Upper lobe of left lung (tissue), 6 donors: ENCODE data around the gene ZNF614. TPM values are rescaled to one million over a fixed set of nuclear protein-coding genes. Genes with fewer than 3 reads are reported as not detected.

Source experiments
- ATAC-seq, 2 donors: fragments of 200-7000 bp; cut with Tn5 transposase; one replicate each; pipeline ENCODE4 v1.9.1; 2022; ENCODE audit warnings: mild to moderate bottlenecking in 2 of 2, moderate library complexity in 2 of 2; ENCODE audit not compliant: low FRiP score in 2 of 2
- DNase-seq, 2 donors: peaks; one replicate each; pipeline ENCODE4 v3.0.0-alpha.2; 2019 to 2020
- H3K27ac ChIP-seq, 4 donors: fragments of 200-600 bp; sonication (generic); one replicate each; pipeline ENCODE4 v1.5.1; 2016 to 2019
- H3K27me3 ChIP-seq, 4 donors: fragments of 200-600 bp; sonication (generic); one replicate each; pipeline ENCODE4 v1.5.1; 2017 to 2019
- H3K36me3 ChIP-seq, 4 donors: fragments of 200-600 bp; sonication (generic); one replicate each; pipeline ENCODE4 v1.5.1; 2016 to 2019
- H3K4me1 ChIP-seq, 4 donors: fragments of 200-600 bp; sonication (generic); one replicate each; pipeline ENCODE4 v1.5.1; 2018 to 2019
- H3K4me3 ChIP-seq, 4 donors: fragments of 200-600 bp; sonication (generic); one replicate each; pipeline ENCODE4 v1.5.1; 2017 to 2019; ENCODE audit warnings: mild to moderate bottlenecking in 2 of 4, moderate library complexity in 1 of 4
- H3K9me3 ChIP-seq, 4 donors: fragments of 200-600 bp; sonication (generic); one replicate each; pipeline ENCODE4 v1.5.1; 2018 to 2019
- EP300 ChIP-seq, 4 donors: sonication (generic); formaldehyde crosslinking; IDR thresholded peaks; one replicate each; pipeline ENCODE4 v1.5.1; 2017; ENCODE audit warnings: antibody characterized with exemption in 4 of 4, control low read depth in 2 of 4
- POLR2A ChIP-seq, 4 donors: fragments of 450-650 bp; IDR thresholded peaks; one replicate each; pipeline ENCODE4 v1.5.1; 2016 to 2017; ENCODE audit warnings: antibody characterized with exemption in 4 of 4, mild to moderate bottlenecking in 2 of 4
- POLR2AphosphoS5 ChIP-seq, 2 donors: sonication (generic); formaldehyde crosslinking; IDR thresholded peaks; one replicate each; pipeline ENCODE4 v1.5.1; 2017; ENCODE audit warnings: antibody characterized with exemption in 2 of 2
- WGBS, 2 donors: methylation state at CpG; one replicate each; pipeline ENCODE4 v1.1.5; 2017 to 2018; 5-methylcytosine and 5-hydroxymethylcytosine counted together
- total RNA-seq, 6 donors: library from RNA; depleted of rRNA in 4 of 6; stranded (reverse); fragments of >200 nt in 4 of 6; gene quantifications; one replicate each; pipeline versions ENCODE4 v1.1.0 to v1.2.1, GENCODE V29; 2016 to 2021
- TF ChIP-seq, protein P1 (sequence below), 6 experiments: fragments of 450-650 bp in 4 of 6; fragments of 200-600 bp in 2 of 6; sonication (generic) in 2 of 6; IDR thresholded peaks; one replicate each; pipeline ENCODE4 v1.5.1; 2016 to 2019; ENCODE audit warnings: antibody characterized with exemption in 6 of 6
- donor health status: DM: no; HTN: no; CAD: no; lungs with moderate emphysema.
- donor health status: DM: no; HTN: yes; CAD: no; lungs with severe emphysema.

Gene ZNF614
- total RNA-seq, 6 donors from 2014 or later, result 0.78 to 7.1 (median 5.9) TPM

- TF ChIP-seq EP300 (IDR thresholded peaks at IDR 0.05) (no peak), POLR2AphosphoS5 (IDR thresholded peaks at IDR 0.05) (no peak), POLR2A (IDR thresholded peaks at IDR 0.05) (no peak)
- TF ChIP-seq, protein P1, sequence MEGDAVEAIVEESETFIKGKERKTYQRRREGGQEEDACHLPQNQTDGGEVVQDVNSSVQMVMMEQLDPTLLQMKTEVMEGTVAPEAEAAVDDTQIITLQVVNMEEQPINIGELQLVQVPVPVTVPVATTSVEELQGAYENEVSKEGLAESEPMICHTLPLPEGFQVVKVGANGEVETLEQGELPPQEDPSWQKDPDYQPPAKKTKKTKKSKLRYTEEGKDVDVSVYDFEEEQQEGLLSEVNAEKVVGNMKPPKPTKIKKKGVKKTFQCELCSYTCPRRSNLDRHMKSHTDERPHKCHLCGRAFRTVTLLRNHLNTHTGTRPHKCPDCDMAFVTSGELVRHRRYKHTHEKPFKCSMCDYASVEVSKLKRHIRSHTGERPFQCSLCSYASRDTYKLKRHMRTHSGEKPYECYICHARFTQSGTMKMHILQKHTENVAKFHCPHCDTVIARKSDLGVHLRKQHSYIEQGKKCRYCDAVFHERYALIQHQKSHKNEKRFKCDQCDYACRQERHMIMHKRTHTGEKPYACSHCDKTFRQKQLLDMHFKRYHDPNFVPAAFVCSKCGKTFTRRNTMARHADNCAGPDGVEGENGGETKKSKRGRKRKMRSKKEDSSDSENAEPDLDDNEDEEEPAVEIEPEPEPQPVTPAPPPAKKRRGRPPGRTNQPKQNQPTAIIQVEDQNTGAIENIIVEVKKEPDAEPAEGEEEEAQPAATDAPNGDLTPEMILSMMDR (IDR thresholded peaks at IDR 0.05), result no peak
- Histone ChIP-seq H3K4me3 (no peak overlapping the region), H3K4me1 (no peaks in the 10 kb centered on the region), H3K27ac (no peak overlapping the region), H3K36me3 (peaks cover 56 to 93% (median 84%) of the 10 kb centered on the region in 4 donors), H3K27me3 (no peaks in the 10 kb centered on the region), H3K9me3 (peaks cover 98 to 100% (median 99%) of the 10 kb centered on the region in 4 donors)
- no peak for ATAC-seq
- no peak for DNase-seq
- WGBS, 2 donors, result 96 to 97% methylated on average over 1 of the region's 1 CpG
Measured at GRCh38 chr19:51970718-51971117, 57.5 kb downstream of the ZNF614 start.

- Histone ChIP-seq H3K27ac (no peak overlapping the region), H3K4me3 (no peak overlapping the region), H3K27me3 (no peaks in the 10 kb centered on the region), H3K36me3 (peaks cover 44 to 70% (median 60%) of the 10 kb centered on the region in 4 donors), H3K4me1 (no peaks in the 10 kb centered on the region), H3K9me3 (peaks cover 85 to 100% (median 98%) of the 10 kb centered on the region in 4 donors)
- TF ChIP-seq EP300 (IDR thresholded peaks at IDR 0.05) (no peak), POLR2AphosphoS5 (IDR thresholded peaks at IDR 0.05) (no peak), POLR2A (IDR thresholded peaks at IDR 0.05) (no peak)
- TF ChIP-seq, protein P1 (IDR thresholded peaks at IDR 0.05), result no peak
- WGBS, 2 donors, result 97 to 100% methylated on average over 5 of the region's 5 CpGs
- DNase-seq, result no peak
- ATAC-seq, result no peak
Measured at GRCh38 chr19:51965583-51965982, 62.6 kb downstream of the ZNF614 start.

Other genes starting within 250 kb of the ZNF614 start
- gene FPR3, start 233.2 kb downstream of the ZNF614 start, total RNA-seq, result 10 to 100 TPM in 5 of 6 donors, 1 to 10 TPM in 1; 8.8 to 50.9 (median 20.1) TPM
- gene ZNF577, start 140.4 kb downstream of the ZNF614 start, total RNA-seq, result 10 to 100 TPM in 3 of 6 donors, 1 to 10 TPM in 3; 7.4 to 82.8 (median 12.1) TPM
- gene ZNF649, start 123.4 kb downstream of the ZNF614 start, total RNA-seq, result 10 to 100 TPM in 5 of 6 donors, 1 to 10 TPM in 1; 6.3 to 37.7 (median 11.5) TPM
- gene ZNF613, start 100.9 kb downstream of the ZNF614 start, total RNA-seq, result 1 to 10 TPM; 3.1 to 8.2 (median 6.1) TPM
- 10 to 100 TPM in 5 of 6 donors, 1 to 10 TPM in 1; 3.1 to 29.3 (median 11.4) TPM for gene ZNF350, start 41.5 kb downstream of the ZNF614 start, total RNA-seq
- 10 to 100 TPM in 2 of 6 donors, 1 to 10 TPM in 4; 5.8 to 14.3 (median 8.6) TPM for gene ZNF615, start 20.2 kb downstream of the ZNF614 start, total RNA-seq
- 10 to 100 TPM in 5 of 6 donors, 1 to 10 TPM in 1; 8.4 to 16.3 (median 12.8) TPM for gene ZNF432, start 20.5 kb upstream of the ZNF614 start, total RNA-seq
- gene ZNF841, start 67.4 kb upstream of the ZNF614 start, total RNA-seq, result 10 to 100 TPM; 13.7 to 32.5 (median 17.1) TPM
- 10 to 100 TPM in 3 of 6 donors, 1 to 10 TPM in 3; 2.2 to 19.9 (median 10.2) TPM for gene ZNF616, start 111.6 kb upstream of the ZNF614 start, total RNA-seq
- gene ZNF836, start 143.2 kb upstream of the ZNF614 start, total RNA-seq, result 10 to 100 TPM in 5 of 6 donors, 1 to 10 TPM in 1; 8.4 to 24.3 (median 14.7) TPM
- 100 to 1,000 TPM in 5 of 6 donors, 10 to 100 TPM in 1; 90.1 to 214 (median 177) TPM for gene PPP2R1A, start 161.7 kb upstream of the ZNF614 start, total RNA-seq
- 10 to 100 TPM in 4 of 6 donors, 1 to 10 TPM in 2; 4.0 to 20.0 (median 14.7) TPM for gene ZNF766, start 241.2 kb upstream of the ZNF614 start, total RNA-seq